HG02943 (cell line): ENCODE results near the gene KNSTRN.

Experiments
- ATAC-seq: cut with Tn5 transposase; IDR thresholded peaks from one replicate; pipeline ENCODE4 v1.9.1; 2021; ENCODE audit warnings: mild to moderate bottlenecking, low read depth, moderate library complexity; ENCODE audit not compliant: unreplicated experiment

The KNSTRN gene

DNA sequence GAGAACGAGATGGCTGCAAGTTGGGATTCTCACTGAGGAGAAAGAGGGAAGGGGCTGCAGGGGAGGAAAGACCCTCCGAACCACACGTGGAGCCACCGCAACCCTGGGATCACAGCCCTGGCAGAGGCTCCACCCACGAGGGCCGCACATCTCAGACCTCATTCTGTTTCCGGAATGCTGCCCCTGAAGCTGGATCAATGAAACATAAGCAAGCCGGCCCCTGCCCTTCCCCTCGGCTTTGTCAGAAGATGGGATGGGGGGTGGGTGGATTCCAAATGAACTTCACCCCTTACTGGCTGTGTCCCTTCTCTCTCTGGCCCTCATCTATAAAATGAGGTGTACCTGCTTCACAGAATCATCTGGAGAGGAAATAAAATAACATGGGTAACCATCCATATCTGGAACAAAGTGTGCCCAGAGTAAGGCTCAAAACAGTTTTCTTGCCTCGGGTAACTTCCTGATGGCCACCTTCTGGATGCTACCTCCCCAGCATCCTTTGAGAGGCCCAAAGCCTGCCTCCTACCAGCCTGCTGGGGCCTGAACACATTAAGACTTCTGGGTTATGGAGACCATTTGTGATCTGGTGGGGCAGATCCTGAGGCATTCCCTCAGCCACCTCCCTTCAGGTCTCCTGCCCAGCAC, 37.2 kb upstream of the KNSTRN start:
- no peak for ATAC-seq

DNA sequence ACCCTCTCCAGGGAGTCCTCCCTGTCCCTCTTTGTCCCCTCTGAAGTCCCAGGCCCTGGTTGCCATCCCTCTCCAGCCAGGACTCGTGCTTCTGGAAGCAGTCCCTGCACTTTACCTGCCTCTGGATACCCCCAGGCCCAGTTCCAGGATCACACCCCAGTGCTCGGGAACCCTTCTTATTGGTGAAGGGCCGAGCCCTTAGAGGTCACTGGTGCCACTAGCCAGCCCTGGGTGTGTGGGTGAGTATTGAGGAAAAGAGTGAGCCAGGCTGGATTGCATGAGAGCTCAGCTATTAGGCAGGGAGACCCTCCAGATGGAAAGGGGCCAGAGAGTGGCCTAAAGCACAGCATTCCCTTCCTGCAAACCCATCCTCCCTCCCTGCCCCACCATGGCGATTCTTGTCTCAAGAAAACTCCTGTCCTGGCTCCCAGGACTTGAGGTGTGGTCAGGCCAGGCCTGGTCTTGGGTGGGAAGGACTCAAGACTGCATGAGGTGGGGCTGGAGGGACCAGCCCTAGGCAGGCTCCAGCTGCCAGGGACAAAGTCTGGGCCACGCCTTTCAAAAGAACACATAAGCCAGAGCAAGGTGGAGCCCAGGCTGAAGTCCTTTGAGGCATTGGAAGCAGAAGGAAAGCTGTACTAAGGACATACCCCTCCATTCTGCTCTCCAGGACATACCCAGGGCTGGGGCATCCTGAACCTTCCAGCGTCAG, 36.5 kb upstream of the KNSTRN start:
- ATAC-seq = no peak

GRCh38 chr15:40346579-40347558, 35.7 kb upstream of the KNSTRN start:
- ATAC-seq = no peak

- no peak for ATAC-seq
These were observed 34.7 kb upstream of the KNSTRN start for GRCh38 chr15:40347559-40348473.

GRCh38 chr15:40348474-40348870, 34.0 kb upstream of the KNSTRN start:
- ATAC-seq = no peak

DNA sequence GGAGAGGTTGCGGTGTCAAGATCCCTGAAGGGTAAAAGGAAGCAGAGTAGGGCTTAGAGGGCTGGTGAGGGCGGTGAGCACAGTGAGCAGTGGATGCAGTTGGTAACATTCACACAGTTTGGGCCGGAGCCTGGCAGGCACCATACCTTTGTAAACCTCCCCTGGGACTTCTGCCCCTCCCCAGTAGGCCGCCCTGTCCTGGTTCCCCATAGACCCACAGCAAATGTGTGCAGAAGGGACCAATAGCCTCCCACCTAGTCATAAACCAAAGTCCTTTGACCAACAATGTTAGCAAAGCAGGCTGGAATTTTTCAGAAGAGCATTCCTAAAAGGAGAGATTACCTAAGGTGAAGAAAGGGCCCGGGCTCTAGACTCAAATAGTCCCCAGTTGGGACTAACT, 33.4 kb upstream of the KNSTRN start:
- no peak for ATAC-seq

DNA sequence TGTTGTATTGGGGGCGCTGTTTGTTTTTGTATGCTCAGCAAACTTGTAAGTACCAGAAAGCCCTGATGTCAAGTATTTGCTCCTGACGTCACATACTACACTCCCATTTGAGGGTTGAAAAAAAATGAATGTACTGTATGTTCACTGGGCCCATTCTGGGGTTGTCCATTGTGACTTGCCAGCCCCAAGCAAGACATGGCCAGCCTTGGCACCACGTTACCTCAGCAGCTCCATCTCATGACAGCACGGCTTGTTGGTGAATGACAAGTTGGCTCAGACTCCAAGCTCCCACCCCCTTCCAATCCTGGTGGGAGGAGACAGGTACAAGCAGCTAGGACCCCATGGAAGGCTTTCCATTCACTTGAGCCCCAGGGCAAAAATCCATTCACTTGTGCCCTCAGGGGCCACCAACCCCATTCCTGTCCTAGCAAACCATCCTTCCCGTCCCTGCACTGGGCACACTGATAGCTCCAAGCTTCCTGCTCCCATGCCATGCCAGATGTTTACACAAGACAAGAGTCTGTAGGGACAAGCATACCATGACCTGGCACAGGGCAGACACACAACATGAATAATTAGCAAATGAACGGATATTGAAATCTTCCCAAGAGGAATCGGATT, 30.1 kb upstream of the KNSTRN start:
- no peak for ATAC-seq

DNA sequence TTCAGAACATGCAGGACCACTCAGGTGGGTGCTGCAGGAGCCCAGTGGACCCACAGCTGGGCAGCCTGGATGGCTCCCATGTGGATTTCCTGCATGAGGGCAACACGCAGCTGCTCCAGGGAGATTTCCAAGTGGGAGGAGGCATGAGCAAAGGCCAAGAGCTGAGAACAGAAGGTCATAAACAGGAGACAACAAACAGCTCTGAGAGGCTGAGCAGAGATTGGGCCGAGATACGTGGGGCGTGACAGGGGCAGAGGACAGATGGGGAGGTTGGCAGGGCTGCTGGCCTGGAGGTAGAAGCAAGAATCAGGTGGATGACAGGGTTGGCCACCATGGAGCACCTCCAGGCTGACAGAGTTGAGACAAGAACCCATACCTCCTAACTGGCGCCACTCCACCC, 28.8 kb upstream of the KNSTRN start:
- no peak for ATAC-seq

DNA sequence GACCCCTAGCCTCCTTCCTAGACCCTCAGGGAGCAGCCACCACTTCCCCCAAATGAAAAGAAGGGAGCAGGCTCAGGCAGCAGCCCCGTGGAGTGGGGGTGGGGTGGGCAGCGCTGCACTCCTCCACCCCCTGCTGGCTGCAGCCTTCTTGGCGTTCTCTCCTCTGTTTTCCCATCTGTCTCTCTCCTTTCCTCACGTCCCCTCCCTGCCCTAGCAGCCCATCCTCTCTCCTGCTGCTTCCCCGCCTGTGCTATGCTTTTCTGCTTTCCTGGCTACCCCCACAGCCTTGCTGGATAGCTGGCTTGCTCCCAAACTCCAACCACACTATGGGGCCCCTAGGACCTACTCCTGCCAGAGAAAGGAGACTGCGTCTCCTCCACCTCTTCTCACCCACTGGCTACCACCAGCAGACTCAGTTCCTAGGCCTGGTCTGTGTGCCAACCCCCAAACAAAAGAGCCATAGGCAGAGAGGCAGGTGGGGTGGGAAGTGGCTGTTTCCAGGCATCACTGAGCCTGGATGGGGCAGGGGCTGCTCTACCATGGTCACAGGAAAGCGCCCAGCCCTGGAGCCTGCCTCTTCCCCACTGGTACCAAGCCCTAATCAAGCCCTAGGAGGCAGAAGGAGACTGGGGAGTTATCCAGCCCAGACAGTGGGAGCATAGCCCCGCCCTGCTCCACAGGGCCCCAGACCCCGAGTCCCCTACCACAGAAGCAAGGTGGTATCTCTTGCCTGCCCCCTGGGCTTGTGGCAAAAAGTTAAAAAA, 27.9 kb upstream of the KNSTRN start:
- ATAC-seq = no peak

DNA sequence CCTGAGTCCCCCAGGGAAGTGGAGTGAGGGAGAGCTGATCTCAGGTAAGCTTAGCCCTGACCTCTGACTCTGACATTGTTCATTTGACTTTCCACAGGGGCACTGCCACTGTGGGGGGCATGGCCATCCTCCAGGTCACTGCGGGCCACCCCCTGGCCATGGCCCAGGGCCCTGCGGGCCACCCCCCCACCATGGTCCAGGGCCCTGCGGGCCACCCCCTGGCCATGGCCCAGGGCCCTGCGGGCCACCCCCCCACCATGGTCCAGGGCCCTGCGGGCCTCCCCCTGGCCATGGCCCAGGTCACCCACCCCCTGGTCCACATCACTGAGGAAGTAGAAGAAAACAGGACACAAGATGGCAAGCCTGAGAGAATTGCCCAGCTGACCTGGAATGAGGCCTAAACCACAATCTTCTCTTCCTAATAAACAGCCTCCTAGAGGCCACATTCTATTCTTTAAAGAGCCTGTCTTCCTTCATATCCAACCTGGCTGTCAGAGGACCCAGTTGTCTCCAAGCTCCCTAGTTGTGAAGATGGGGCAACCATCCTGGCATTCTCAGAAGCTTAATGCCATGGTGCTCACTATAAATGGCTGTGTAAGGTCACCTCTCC, 26.4 kb upstream of the KNSTRN start:
- ATAC-seq = no peak

DNA sequence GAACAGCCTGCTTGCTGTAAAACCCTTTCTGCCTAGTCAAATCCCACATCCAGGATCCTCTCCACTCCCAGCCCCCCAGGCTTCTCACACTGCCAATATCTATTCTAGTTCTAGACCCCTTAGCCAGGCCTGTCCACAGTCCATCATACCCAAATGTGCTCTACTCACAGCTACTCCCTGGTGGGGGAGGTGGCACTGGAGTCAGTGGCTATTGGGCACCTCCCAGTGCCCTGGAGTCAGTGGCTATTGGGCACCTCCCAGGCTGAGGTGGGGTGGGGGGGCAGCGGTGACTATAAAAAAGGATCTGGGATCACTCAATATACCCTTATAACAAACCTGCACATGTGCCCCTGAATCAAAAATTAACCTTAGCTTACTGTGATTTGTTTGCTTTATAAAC, 25.3 kb upstream of the KNSTRN start:
- ATAC-seq = no peak

DNA sequence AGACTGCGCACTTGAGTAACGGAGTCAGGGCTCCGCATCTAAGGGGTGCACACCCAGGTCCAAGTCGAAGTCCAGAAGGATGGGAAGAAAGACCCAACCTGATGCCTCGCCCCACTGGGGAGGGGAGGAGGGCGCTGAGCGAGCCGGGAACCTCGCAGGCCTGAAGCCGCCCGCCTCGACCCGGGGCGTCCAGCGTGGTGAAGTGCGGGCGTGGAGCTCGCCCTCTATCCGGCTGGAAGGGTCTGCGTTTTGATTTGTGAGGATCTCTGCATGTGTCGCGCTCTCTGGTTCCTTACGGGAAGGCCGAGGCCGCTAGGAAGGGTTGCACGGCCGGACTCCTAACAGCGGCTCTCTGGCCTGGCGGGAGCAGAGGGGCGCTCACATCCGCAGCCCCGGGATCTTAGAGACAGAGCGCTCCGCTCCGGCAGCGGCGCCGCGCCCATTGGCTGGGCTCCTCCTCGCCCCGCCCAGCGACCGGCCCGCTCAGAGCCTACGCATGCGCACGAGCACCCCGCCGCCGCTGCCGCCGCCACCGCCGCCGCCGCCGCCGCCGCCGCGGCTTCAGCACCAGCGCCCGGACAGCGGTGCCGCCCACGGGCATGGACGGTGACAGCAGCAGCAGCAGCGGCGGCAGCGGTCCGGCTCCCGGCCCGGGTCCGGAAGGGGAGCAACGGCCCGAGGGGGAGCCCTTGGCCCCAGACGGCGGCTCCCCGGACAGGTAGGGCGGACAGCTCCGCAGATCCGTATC, 24.6 kb upstream of the KNSTRN start, which contains the start of gene DISP2:
DISP2 (plus strand) TSS at position 497 of the 748 bp plus-strand sequence; CDS start at position 600, 103 bp downstream.
- ATAC-seq = peak; percentile 56

DNA sequence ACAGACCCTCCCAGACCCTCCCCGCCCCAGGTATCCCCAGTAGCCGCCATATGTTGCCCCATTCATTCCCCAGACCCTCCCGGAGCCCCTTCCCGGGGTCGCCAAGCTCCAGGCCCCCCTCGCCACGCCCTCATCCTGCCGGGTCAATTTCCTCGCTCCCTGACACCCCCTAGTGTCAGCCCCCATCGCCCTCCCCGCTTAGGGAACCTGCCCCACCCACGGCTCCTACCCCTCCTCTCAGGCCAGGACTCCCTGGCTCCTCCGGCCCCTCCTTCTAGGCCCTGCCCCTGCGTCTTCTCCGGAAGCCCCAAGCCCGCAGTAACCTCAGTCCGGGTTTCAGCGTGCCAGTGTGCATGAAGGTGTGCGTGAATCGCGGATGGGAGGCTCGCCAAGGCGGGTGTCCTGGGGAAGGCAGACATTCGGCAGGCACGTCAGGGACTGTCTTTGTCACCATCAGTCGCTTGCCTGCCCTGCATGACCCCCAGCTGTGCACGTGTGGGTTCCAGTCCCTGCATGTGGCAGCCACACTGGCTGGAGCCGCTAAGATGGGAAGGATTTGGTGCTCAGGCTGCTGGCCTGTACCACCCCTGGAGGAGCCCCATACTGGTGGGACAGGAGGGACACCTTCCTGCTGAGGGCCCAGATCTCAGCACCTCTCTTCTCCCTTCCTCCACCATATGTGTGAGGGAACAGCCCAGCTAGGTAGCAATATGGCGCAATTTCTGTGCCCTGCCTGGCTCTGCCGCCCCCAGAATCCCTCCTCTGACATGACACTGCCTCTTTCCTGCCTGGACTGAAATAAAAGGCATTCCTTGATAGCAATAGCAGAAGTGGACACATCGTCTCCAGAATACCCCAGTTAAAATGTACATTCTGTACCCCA, 23.8 kb upstream of the KNSTRN start:
- ATAC-seq = peak; percentile 8

DNA sequence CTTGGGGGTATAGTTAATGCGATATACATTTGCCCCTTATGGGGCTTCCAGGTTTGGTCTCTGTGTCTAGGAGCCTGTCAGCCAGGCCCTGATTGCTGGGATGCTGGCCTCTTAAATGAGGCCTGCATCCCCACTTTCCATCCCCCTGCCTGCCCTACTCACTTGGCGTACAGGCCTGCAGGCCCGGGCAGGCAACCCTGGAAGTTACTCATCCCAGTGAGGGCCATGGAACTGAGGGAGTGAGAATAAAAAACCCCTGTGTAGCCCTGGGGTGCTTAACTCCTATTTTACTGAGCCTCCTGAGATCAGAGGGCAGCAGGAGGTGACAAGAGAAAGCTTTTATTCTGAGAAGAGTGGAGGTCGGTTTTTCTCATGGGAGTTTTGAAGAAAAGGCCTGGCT, 22.5 kb upstream of the KNSTRN start:
- no peak for ATAC-seq

DNA sequence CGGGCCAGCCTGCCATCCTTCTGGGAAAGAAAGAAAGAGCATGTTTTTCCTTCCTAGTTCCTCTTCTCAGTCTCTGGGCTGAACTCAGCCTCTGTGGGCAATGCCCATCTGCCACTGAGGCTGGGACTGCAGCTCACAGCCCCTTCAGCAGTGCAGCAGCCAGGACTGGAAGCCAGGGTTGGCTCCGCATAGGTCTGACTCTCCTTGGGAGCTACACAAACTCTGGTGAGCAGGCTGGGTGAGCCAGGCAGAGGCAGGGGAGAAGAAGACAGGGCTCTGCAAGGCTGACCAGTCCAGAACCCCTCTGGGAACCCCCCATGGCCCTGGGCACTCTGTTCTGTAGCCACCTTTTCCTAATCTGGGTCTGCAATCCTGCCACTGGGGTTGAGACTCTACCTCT, 20.9 kb upstream of the KNSTRN start:
- no peak for ATAC-seq

- ATAC-seq = no peak
These were observed 18.9 kb upstream of the KNSTRN start for GRCh38 chr15:40363611-40364010.

- ATAC-seq = no peak
These were observed 18.3 kb upstream of the KNSTRN start for GRCh38 chr15:40364251-40364650.
